HEK293 (cell line): ENCODE results near the gene BAIAP2.

ENCODE experiments used
- CTCF ChIA-PET: fragments of 350-600 bp; formaldehyde crosslinking; extraction: SDS; loops from one replicate; lab custom pipeline; 2021; ENCODE audit warnings: antibody characterized with exemption; lab: Yijun Ruan, JAX
- POLR2A ChIA-PET: fragments of 300-600 bp; formaldehyde crosslinking; extraction: SDS; loops from one replicate; lab custom pipeline; 2020; ENCODE audit warnings: antibody characterized with exemption, inconsistent platforms; lab: Yijun Ruan, JAX
- H3K27ac ChIP-seq: fragments of 200-500 bp; sonication (Bioruptor generic); 2 replicates; pipeline ENCODE4 v1.5.1; 2014; ENCODE audit warnings: low read depth, low read length, control low read depth, inconsistent platforms; ENCODE audit errors: extremely low read depth
- H3K36me3 ChIP-seq, 2 experiments: fragments of 200-500 bp in 1 of 2; sonication (Bioruptor generic) in 1 of 2; 1 replicate in 1 of 2; 2 replicates in 1 of 2; pipeline ENCODE4 v1.5.1; 2014 to 2017; ENCODE audit warnings: inconsistent platforms in 2 of 2, low read length in 2 of 2; ENCODE audit not compliant: control insufficient read depth in 2 of 2, insufficient read depth in 1 of 2
- H3K4me1 ChIP-seq: fragments of 200-500 bp; sonication (Bioruptor generic); 2 replicates; pipeline ENCODE4 v1.5.1; 2014; ENCODE audit warnings: mild to moderate bottlenecking, low read length, inconsistent platforms; ENCODE audit not compliant: control insufficient read depth, insufficient read depth
- H3K4me3 ChIP-seq: 2 replicates; pipeline ENCODE4 v1.5.1; 2011; ENCODE audit warnings: low read depth, mild to moderate bottlenecking, control low read depth, low read length, moderate library complexity
- H3K9me3 ChIP-seq: fragments of 200-500 bp; sonication (Bioruptor generic); 2 replicates; pipeline ENCODE4 v1.5.1; 2014; ENCODE audit warnings: low read depth, low read length, inconsistent platforms; ENCODE audit not compliant: control insufficient read depth, insufficient read depth
- GLIS1 ChIP-seq: fragments of 450-650 bp; formaldehyde crosslinking; IDR thresholded peaks from 2 replicates; pipeline ENCODE4 v1.5.1; 2016; ENCODE audit warnings: missing biosample characterization, missing genetic modification characterization
- GLIS2 ChIP-seq: fragments of 450-650 bp; formaldehyde crosslinking; IDR thresholded peaks from 2 replicates; pipeline ENCODE4 v1.5.1; 2016; ENCODE audit warnings: missing biosample characterization, missing genetic modification characterization
- INSM2 ChIP-seq: fragments of 450-650 bp; formaldehyde crosslinking; IDR thresholded peaks from 2 replicates; pipeline ENCODE4 v1.5.1; 2016; ENCODE audit warnings: missing biosample characterization, missing genetic modification characterization
- KLF1 ChIP-seq: fragments of 450-650 bp; formaldehyde crosslinking; IDR thresholded peaks from 2 replicates; pipeline ENCODE4 v1.5.1; 2016; ENCODE audit warnings: missing biosample characterization, missing genetic modification characterization
- KLF8 ChIP-seq: fragments of 450-650 bp; formaldehyde crosslinking; IDR thresholded peaks from 2 replicates; pipeline ENCODE4 v1.5.1; 2016; ENCODE audit warnings: missing biosample characterization, missing genetic modification characterization
- REST ChIP-seq: fragments of 450-650 bp; formaldehyde crosslinking; IDR thresholded peaks from 2 replicates; pipeline ENCODE4 v1.5.1; 2016; ENCODE audit warnings: missing biosample characterization, missing genetic modification characterization
- ZBTB26 ChIP-seq: fragments of 450-650 bp; formaldehyde crosslinking; optimal IDR thresholded peaks from 2 replicates; pipeline ENCODE3; 2016; ENCODE audit warnings: missing biosample characterization, mild to moderate bottlenecking, missing genetic modification characterization
- ZFHX2 ChIP-seq: fragments of 450-650 bp; formaldehyde crosslinking; conservative IDR thresholded peaks from 2 replicates; pipeline ENCODE4 v1.5.1; 2016; ENCODE audit warnings: missing biosample characterization, missing genetic modification characterization
- ZIC2 ChIP-seq: fragments of 450-650 bp; formaldehyde crosslinking; IDR thresholded peaks from 2 replicates; pipeline ENCODE4 v1.5.1; 2016; ENCODE audit warnings: missing biosample characterization, missing genetic modification characterization
- ZNF174 ChIP-seq: fragments of 450-650 bp; formaldehyde crosslinking; IDR thresholded peaks from 2 replicates; pipeline ENCODE4 v1.5.0; 2017; ENCODE audit warnings: missing biosample characterization, mild to moderate bottlenecking, missing genetic modification characterization
- ZNF341 ChIP-seq: fragments of 450-650 bp; formaldehyde crosslinking; IDR thresholded peaks from 2 replicates; pipeline ENCODE4; 2016; ENCODE audit warnings: low read depth, missing biosample characterization, missing genetic modification characterization
- ZNF394 ChIP-seq: fragments of 450-650 bp; formaldehyde crosslinking; IDR thresholded peaks from 2 replicates; pipeline ENCODE4 v1.5.1; 2016; ENCODE audit warnings: missing biosample characterization, missing genetic modification characterization, mild to moderate bottlenecking, moderate library complexity, borderline replicate concordance
- ZSCAN23 ChIP-seq: fragments of 450-650 bp; formaldehyde crosslinking; IDR thresholded peaks from 2 replicates; pipeline ENCODE4 v1.5.1; 2016; ENCODE audit warnings: missing biosample characterization, missing genetic modification characterization

The BAIAP2 gene

GRCh38 chr17:81115219-81115618 lies 80.3 kb downstream of the BAIAP2 start:
- Histone ChIP-seq H3K36me3 (peaks cover 0 to 6% of the 10 kb centered on the region in 2 experiments; a peak in 1 of 3 replicates), H3K9me3 (no peaks in the 10 kb centered on the region), H3K27ac (no peak overlapping the region), H3K4me1 (no peaks in the 10 kb centered on the region), H3K4me3 (no peak overlapping the region)
- CTCF ChIA-PET = interaction anchor here (0.7 to 4.6 kb wide), 4 partner anchors 13 to 75 kb away, joined by 3 to 29 read pairs (median 6); no protein-coding TSS in a partner anchor
- TF ChIP-seq REST (tag by site-specific recombination) (no peak), ZIC2 (tag by site-specific recombination) (0 out of 2 replicates have a peak, but pooled peaks have one; percentile 10), GLIS2 (tag by site-specific recombination) (0 out of 2 replicates have a peak, but pooled peaks have one; percentile 29), ZNF174 (tag by site-specific recombination) (no peak), KLF1 (tag by site-specific recombination) (peak; percentile 96), KLF8 (tag by site-specific recombination) (peak; percentile 79; the same call in 1 of the 2 replicates)
- POLR2A ChIA-PET = no interaction called here

GRCh38 chr17:81115749-81116464 lies 81.0 kb downstream of the BAIAP2 start:
- no peak overlapping the region for H3K4me3 ChIP-seq

GRCh38 chr17:81116704-81117103 lies 81.8 kb downstream of the BAIAP2 start:
- Histone ChIP-seq H3K27ac (no peak overlapping the region), H3K4me1 (no peaks in the 10 kb centered on the region), H3K36me3 (peaks cover 0 to 6% of the 10 kb centered on the region in 2 experiments; a peak in 1 of 3 replicates), H3K9me3 (no peaks in the 10 kb centered on the region), H3K4me3 (no peak overlapping the region)
- POLR2A ChIA-PET = interaction anchor here (0.6 to 0.7 kb wide), 2 partner anchors 19 to 82 kb away, joined by 3 to 4 read pairs; partner anchors contain the start of gene BAIAP2
- CTCF ChIA-PET = interaction anchor here (0.6 to 4.6 kb wide), 6 partner anchors 14 to 690 kb away, joined by 3 to 29 read pairs (median 4); no protein-coding TSS in a partner anchor
- 0 out of 2 replicates have a peak, but pooled peaks have one; percentile 29 for TF ChIP-seq ZIC2 (tag by site-specific recombination)
- no peak for TF ChIP-seq ZBTB26 (tag by site-specific recombination)
- 0 out of 2 replicates have a peak, but pooled peaks have one; percentile 27 for TF ChIP-seq GLIS2 (tag by site-specific recombination)
- peak; percentile 33; the same call in 1 of the 2 replicates for TF ChIP-seq GLIS1 (tag by site-specific recombination)
- TF ChIP-seq ZNF341 (tag by site-specific recombination) = peak; percentile 30; the same call in 1 of the 2 replicates
- TF ChIP-seq INSM2 (tag by site-specific recombination) = no peak
- 0 out of 2 replicates have a peak, but pooled peaks have one; percentile 8 for TF ChIP-seq ZFHX2 (tag by site-specific recombination)

More at GRCh38 chr17:81115749-81116464, 81.0 kb downstream of the BAIAP2 start:
- CTCF ChIA-PET = interaction anchor here (0.7 to 4.6 kb wide), 4 partner anchors 13 to 76 kb away, joined by 3 to 29 read pairs (median 6); no protein-coding TSS in a partner anchor
- H3K36me3 ChIP-seq = peaks cover 0 to 6% of the 10 kb centered on the region in 2 experiments; a peak in 1 of 3 replicates
- POLR2A ChIA-PET = no interaction called here
- TF ChIP-seq ZSCAN23 (no peak), ZNF394 (tag by site-specific recombination) (no peak)
- TF ChIP-seq, all 188 proteins: peak for 0
- H3K4me1 ChIP-seq = no peaks in the 10 kb centered on the region
- no peaks in the 10 kb centered on the region for H3K9me3 ChIP-seq
- no peak overlapping the region for H3K27ac ChIP-seq
